Measurements from ENCODE around the gene ATXN7. TPM values are rescaled to one million over a fixed set of nuclear protein-coding genes. Genes with fewer than 3 reads are reported as not detected.

ATXN7 gene
- polyA plus RNA-seq, 1 donor, result 11.3 TPM

DNA sequence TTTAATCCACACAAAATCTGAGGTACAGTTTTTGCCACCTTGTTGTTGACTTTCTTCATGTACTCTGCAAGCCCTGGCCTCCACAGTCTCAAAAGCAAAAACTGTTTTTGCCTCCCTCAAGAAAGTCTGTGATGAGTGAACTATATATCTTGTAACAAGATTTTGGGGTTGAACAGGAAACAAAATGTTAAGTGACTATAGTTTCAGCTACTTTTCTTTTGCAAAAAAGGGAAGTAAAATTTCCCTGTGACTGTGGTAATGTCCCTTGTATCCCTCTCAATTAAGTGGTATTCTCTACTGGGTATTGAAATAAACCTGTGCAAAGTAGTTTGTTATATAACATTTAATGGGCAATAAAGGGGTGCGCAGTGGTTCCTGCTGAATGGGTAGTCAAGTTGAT lies 69.8 kb downstream of the ATXN7 start:
- DNase-seq (ENCODE audit: low read depth), result no peak

DNA sequence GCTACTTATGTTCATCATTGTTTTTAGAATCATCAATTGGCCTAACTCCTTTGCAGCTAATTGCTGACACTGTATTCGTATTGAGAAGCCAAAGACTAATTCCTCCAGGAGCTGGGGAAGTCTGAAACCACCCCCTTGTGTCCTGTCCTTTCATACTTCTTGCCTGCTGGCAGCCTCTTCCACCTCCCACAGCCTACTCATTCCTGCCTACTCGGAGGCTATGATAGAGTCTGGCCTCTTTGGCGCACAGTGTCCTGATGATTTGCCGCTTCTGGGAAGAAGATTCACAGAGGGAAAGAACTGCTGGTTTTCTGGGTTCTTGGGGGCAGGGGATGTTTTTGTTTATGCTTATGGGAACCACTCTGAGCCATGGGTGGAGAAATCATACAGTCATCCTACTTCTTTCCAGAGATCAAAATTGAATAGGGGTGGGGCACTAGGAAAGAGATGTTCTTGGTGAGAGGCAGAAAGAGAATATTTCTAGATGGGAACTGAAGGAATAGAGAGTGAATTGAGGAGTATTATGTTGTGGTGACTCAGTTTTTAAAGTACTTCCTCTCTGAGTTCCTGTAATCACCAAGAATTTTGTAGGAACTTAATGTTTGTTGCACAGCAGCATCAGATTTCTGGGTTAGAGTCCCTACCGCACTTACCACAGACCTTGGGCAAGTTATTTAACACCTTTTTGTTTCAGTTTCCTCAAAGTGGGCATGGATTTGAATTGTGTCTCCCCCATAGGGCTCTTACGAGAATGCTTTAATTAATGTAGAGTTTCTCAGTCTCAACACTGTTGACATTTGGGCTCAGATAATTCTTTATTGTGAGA lies 70.6 kb downstream of the ATXN7 start:
- no peak for DNase-seq (ENCODE audit: low read depth)

DNA sequence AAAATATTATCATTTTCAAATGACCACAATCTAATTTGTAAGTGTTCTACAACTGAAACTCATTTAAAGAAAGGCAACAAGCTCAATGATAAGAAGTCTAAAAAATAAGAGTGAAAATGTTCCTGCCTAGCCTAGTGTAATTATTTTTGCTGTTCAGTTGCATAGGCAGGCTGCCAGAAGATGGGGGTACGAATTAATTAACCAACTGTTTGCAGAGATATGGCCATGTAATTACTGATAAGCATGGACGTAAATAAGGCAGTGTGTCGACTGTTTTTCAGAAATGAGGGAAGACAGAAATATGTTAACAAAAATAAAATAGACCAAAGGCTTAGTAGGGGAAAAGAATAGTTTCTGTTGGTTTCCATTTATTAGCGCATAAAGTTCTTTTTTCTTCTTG lies 73.3 kb downstream of the ATXN7 start:
- no peak for DNase-seq (ENCODE audit: low read depth)

DNA sequence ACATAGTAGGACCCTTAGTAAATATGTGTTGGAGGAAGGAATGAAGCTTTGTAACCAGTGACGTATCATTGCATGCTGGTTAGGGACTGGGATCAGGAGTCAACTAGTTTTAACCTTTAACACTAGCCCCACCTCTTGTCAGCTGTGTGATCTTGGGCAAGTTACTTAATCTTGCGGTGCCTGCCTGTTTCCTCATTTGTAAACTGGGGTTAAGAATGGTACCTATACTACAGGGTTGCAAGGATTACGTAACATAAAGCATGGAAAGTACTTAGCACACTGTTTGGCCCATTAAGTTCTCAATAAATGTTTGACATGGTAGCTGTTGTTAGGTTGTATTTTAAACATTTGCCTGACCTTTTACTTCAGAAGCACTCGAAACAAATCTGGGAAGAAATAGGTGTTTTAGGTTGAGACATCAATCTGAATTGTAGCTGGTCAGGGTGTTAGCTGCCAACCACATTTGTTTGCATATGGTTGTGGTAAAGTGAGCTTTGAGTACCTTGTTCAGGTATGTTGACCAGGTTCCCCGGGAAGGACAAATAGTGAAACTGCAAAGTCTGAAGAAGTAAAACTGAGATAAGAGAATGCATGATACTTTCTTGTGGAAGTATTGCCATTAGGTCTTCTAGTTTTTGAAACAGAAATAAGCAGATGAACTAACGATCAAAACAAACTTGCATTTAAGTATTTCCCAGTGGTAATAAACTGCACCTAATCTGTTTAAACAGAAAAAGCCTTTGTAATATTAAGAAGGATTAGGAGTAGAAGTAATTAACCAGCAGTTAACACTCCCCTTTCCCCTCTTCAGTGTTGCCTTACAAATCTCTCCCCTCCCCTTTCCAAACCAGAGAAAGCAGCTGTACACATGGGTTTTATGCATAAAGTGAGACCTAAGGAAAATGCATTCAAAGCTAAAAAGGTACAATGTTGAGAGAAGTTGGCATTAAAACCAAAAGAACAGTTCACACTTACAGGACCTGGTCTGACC lies 74.3 kb downstream of the ATXN7 start:
- no peak for DNase-seq (ENCODE audit: low read depth)

DNA sequence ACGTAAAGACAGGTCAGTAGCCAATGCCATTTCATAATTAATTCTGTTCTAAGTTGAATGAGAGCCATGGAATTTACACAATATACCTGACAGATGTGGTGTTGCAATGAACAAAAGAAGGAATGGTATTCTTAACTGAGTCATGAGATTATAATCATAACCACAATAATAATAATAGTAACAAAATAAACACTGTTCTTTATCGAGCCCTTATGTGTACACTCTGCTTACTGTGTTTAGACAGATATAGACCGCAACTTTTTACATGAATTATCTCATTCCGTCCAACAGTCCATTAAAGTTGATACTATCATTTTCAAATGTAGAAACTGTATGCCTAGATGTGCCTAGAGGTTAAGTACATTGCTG lies 76.7 kb downstream of the ATXN7 start:
- no peak for DNase-seq (ENCODE audit: low read depth)

DNA sequence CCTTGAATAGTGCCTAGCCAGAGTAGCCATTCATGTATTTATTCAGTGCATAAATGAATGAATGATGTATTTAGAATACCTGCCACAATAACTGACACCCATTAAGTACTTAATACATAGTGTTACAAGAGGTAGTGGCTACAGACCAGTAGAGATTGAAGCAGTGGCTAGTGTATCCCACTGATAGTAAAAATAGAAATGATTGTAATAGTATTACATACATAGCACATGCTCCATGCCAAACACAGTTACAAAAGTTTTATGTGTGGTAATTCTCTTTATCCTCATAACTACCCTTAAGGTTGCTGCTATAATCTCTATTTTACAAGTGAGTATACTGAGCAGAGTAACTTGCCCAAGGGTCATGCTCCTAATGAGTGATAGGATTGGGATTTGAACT lies 78.9 kb downstream of the ATXN7 start:
- no peak for DNase-seq (ENCODE audit: low read depth)

DNA sequence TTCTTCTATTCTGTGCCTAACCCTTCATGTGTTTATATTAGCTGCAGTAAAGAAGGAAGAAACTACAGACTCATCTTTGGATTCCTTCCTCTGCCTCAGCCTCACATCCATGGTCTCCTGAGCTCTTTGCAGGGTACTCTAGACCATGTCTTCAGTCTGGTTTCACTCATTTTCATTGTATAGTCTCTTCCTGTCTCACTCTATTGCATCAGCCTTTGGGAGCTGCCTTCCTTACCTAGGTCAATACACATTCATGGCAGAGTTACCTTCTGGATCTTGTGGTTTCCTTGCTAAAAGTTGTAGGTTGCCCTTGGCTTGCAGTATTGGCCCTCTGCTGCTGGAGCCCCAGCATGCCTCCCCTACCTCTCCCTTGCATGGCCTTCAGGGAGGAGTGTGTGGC lies 80.0 kb downstream of the ATXN7 start:
- DNase-seq (ENCODE audit: low read depth), result no peak

DNA sequence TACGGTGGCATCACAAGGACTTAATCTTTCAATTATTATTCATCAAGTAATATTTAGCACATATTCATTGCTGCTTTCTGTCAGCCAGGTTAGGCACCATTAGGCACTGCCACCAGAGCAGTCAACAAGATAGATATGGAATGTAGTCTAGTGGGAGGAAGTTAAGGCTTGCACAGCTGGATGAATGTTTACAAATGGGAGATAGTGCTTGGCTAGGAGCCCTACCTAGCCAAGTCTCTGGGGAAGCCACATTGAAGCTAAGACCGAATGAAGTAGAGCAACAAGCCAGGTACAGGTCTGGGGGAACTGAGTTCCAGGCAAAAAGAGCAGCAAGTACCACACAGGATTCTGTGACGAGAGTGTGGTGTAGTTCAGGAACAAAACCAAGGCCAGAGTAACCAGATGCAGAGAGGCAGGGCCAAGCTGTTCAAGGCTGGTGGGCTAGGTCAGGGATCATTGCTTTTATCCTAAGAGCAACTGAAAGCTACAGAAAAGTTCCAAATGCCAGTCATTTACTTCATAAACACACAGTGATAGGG lies 82.0 kb downstream of the ATXN7 start:
- DNase-seq (ENCODE audit: low read depth), result no peak

DNA sequence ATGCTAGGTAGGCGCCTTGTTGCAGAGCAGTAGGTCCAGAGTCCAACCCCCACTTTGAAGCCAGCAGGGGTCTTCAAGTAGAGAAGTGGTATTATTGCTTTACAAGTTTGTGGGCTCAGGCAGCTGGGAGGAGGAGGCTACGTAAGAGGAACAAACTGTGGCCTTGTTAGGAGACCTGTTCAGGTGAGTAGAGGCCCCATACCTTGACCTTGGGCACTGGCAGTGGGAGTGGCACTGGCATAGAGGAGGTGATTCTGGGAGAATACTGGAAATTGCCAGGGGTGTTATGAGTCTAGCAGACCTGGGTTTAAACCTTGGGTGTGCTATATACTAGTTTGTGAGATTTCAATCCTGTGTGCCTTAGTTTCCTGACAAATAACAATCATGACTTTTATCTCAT lies 83.1 kb downstream of the ATXN7 start:
- DNase-seq (ENCODE audit: low read depth), result no peak

DNA sequence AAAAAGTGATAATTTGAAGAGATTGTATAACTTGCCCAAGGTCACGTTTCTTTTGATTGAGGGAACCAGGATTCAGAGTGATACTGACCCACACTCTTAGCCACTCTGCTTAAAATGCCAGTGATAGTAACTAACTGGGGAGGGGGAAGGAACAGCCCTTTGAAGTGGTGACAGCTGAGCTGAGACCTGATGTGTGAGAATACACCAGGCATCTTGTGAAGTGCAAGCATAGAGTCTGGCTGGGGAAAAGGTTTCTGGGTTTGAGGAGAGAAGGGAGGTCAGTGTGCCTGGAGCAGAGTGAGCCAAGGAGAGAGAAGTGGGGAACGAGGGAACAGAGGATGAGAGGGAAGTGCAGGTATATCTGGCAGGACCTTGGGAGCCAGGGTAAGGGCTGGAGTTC lies 83.9 kb downstream of the ATXN7 start:
- no peak for DNase-seq (ENCODE audit: low read depth)

DNA sequence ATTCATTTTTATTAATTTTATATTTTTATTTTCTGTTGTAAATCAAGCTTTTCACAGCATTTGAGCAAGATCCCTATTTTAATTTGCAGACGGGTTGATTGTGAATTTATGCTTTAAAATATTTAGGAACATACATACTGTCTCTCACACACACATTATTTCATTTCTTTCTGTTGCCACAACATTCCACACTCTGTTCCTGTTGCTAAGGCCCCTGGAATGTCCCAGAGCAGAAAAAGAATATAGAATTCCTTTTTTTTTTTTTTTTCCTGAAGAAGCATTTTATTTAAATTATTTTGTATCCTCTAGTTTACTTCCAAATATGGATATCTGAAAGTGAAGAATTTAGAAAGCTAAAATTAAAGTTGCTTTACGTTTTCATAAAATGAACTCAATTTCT lies 85.3 kb downstream of the ATXN7 start:
- DNase-seq (ENCODE audit: low read depth), result peak; percentile 36

DNA sequence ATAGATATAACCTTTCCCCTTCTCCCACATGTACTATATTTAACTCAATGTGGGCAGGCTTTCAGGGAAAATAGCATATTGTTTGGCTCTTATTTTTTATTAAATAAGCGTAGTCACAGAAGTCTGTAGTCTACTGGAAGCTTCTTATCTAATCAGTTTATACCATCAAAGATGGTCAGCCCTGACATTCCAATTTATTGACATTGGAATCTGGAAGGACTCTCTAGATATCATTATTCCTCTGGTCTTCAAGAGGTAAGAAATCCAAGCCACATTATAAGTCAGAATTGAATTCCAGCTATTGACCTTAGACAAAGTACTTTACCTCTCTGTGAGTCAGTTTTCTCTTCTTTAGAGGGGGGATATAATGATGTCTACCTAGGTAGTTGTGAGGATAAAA lies 87.0 kb downstream of the ATXN7 start:
- DNase-seq (ENCODE audit: low read depth), result no peak

DNA sequence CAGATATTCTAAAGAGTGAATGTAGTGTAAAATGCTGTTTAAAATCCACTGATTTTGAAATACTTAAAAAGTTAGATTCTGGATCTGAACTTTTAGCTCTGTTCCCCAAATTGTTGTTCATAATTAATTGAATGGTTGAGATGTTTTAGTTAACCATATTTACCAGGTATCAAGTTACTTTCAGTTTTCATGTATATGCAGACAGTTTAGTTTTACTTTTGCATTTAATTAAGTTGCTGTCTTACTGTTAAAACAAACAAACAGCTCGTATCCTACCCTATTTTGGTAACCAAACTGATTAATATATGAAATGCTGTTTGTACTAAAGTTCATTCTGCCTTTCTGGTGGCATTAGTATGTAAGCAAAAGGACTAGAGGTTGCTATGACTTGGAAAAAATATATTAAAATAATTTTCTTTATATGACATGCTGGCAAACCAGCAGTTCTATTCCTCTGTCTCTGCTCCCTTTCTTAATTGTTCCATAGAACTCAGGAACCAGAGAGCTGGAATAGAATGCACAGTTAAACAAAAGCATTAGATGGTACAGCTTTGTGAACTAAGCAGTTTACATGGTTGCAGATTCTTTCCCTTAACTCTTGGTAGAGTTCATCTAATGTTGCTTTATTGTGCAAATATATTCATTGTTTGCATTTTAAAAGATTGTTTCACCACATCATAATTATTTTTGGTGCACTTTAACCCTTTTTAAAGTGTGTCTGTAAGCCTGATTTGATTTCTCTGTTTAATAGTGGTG lies 88.0 kb downstream of the ATXN7 start:
- DNase-seq (ENCODE audit: low read depth), result no peak

DNA sequence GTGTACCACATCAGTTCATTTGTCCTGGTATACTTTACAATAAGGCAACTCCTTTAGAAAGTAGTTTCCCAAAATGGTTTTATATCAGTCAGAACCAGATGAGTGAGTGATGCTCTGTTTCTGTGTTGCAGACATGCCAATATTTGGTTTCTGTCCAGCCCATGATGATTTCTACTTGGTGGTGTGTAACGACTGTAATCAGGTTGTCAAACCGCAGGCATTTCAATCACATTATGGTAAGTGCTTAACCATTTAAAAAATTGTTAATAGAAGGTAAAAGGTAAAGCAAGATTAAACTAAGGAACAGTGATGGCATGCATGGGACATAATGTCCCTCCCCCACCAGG lies 88.6 kb downstream of the ATXN7 start:
- DNase-seq (ENCODE audit: low read depth), result no peak

DNA sequence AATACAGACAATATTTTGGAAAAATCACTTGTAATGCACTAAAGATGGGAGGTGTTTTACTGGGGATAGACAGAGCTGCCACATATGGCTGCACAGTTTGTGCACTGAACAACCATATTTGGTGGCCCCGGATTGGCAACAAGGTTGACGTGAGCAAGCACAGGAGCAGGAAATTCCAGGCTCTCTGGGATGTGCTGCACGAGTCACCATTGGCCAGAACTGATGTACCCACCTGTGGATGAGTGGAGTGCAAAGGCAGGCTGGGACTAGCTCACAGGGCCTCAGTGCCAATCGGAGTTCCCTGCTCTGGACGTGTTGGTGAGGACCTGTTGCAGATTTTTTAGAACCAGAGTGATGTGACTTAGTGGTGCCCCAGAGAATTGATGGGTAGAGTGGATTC lies 90.5 kb downstream of the ATXN7 start:
- no peak for DNase-seq (ENCODE audit: low read depth)

DNA sequence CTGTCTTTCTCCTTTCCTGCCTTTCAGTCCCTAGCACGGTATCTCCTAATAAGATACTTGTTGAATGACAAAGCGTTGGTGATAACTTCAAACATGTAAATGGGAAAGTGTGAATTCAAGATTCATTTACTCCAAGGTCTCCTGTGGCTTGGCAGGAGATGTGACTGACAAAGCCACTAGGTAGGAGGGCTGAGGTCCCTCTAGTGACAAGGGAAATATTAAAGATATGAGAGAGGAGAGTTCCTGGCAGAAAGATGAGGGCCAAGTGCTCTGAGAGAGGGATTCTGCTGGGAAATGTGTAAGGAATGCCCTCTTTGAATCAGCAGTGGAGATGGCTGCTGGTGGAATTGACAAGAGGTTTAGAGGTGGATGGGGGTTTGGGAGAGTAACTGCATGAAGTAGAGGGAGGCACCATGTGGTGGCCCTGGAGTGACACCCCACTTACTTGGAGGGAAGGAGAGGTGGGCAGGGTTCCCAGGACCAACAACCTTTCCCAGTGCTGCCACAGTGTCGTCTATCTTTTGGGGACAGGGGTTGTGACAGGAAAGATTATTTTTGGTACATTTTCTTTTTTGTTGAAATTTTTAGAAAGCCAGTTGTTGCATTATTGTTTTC lies 91.5 kb downstream of the ATXN7 start:
- no peak for DNase-seq (ENCODE audit: low read depth)

DNA sequence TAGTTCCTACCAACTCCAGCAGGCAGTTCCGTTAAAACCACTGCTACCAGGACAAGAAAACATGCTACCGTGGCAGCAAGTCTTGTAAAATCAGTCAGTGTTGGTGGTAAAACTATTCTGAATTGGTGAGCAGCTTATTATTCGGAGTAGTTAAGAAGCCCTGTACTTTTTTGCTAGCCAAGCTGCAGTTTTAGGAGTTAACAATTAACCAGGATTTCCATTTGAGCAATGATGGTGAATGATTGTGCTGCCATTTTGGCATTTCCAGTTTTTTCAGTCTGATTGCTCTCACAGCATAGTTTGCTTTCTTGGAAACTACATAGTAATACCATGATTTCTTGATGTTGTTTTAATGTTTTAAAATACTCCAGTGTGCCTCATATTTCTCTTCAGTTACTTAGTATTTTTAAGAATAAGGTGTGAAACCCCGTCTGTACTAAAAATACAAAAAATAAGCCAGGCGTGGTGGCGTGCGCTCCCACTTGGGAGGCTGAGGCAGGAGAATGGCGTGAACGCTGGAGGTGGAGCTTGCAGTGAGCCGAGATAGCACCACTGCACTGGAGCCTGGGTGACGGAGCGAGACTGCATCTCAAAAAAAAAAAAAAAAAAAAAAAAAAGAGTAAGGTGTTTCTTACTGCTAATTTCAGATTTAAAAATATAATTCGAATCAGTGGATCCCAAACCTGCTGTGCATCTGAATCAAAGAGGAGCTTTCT lies 92.3 kb downstream of the ATXN7 start:
- no peak for DNase-seq (ENCODE audit: low read depth)

DNA sequence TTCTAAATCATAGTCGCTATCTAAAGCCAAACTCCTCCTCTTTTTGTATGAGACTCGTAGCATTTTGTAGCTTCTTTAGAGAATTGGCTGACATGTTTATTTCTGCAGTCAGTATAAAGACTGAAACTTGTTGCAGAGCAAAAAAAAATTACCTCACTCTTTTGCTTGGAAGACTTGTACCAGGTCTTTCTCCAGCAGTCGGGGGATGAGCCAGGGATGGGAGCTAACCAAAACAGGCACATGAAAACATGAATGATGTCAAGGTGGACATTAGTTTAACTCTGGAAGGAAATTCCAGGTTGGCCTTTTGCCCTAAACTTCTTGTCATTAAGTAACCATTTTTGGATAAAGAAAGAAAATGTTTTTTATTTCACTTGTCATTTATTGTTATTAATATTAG lies 95.5 kb downstream of the ATXN7 start:
- no peak for DNase-seq (ENCODE audit: low read depth)

DNA sequence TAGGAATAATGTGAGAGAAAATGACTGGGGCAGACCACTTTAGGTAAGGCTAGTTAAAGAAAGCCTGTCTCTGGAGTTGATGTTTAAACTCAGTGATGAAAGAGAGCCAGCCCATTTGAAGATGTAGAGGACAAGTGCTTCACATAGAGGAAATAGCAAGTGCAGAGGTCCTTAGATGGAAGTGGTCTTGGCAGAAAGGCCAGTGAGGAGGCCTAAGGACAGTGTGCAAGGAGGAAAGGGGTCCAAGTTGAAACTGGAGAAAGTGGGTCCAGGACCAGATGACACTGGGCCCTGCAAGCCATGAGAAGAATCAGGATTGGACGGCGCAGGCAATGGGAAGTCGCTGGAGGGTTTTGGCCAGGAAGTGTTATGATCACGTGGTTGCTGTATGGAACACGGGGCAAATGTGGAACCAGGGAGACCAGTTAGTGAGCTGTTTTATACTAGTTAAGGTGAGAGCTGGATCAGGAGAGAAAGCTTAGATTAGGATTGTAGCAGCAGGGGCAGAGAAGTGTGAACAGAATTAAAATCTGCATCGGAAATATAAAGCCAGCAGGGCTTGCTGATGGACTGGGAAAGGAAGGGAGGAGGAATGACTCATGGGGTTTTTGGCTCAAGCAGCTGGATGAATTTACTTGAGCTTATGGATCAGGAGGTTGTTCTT lies 96.5 kb downstream of the ATXN7 start:
- DNase-seq (ENCODE audit: low read depth), result no peak

DNA sequence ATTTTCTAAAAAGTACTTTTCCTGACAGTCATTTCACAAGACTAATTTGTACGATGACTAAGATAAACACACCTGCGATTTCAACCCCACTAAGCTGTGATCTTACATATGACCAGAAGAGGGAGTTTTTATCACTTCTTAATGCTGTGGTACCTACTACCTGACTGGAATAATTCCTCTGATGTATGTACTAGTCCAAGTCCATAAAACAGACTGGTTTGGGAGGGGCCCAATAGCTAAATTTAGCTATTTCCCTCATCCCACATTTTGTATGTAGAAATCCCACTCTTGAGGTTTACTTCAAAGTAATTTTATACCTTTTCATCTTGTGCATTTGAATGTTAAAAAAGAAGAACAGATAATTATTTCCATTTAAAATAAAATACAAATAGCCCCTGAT lies 98.2 kb downstream of the ATXN7 start:
- no peak for DNase-seq (ENCODE audit: low read depth)

All from forelimb muscle (tissue), 1 donor.